Measurements from ENCODE around the gene PRR20G.

Gene PRR20G

DNA sequence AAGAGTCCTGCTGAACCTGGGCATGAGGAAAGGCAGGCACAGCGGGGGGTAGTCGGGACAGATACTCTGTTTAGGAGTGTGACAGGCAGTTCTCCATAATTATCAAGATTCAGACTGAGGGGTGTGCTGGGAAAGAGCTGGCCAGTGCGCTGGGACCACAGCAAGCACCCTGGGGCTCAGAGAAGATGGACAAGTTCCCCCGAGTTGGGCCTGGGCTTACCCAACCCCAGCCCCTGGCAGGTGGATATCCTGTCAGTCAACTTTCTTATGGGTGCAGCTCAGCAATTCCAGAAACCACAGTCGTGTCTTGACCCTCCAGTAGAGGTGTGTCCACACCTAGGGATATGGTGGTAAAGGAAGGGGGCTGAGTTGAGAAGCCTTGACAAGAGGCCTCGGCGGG, 49.2 kb upstream of the PRR20G start:
- Histone ChIP-seq H3K4me3 (ENCODE audit: low read depth, low read length) (no peak overlapping the region), H3K9me3 (ENCODE audit: control insufficient read depth, insufficient read depth, low read depth, low read length) (no peaks in the 10 kb centered on the region), H3K27ac (ENCODE audit: extremely low read depth, low read depth, low read length) (no peak overlapping the region), H3K4me1 (ENCODE audit: control insufficient read depth, insufficient read depth, low read length) (no peaks in the 10 kb centered on the region), H3K36me3 (ENCODE audit: control insufficient read depth in 2 of 2, insufficient read depth in 1 of 2, low read length in 2 of 2) (no peaks in the 10 kb centered on the region)
- TF ChIP-seq ZNF837 (tag by site-specific recombination; IDR thresholded peaks at IDR 0.05) = no peak
- TF ChIP-seq ZNF785 (tag by site-specific recombination; IDR thresholded peaks at IDR 0.05) = no peak
- TF ChIP-seq, protein P1, sequence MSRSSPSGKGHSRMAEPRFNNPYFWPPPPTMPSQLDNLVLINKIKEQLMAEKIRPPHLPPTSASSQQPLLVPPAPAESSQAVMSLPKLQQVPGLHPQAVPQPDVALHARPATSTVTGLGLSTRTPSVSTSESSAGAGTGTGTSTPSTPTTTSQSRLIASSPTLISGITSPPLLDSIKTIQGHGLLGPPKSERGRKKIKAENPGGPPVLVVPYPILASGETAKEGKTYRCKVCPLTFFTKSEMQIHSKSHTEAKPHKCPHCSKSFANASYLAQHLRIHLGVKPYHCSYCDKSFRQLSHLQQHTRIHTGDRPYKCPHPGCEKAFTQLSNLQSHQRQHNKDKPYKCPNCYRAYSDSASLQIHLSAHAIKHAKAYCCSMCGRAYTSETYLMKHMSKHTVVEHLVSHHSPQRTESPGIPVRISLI (tag by site-specific recombination; IDR thresholded peaks at IDR 0.05) = no peak
- TF ChIP-seq, protein P2, sequence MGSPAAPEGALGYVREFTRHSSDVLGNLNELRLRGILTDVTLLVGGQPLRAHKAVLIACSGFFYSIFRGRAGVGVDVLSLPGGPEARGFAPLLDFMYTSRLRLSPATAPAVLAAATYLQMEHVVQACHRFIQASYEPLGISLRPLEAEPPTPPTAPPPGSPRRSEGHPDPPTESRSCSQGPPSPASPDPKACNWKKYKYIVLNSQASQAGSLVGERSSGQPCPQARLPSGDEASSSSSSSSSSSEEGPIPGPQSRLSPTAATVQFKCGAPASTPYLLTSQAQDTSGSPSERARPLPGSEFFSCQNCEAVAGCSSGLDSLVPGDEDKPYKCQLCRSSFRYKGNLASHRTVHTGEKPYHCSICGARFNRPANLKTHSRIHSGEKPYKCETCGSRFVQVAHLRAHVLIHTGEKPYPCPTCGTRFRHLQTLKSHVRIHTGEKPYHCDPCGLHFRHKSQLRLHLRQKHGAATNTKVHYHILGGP (tag by site-specific recombination; IDR thresholded peaks at IDR 0.05) = no peak
- no peak for TF ChIP-seq ZNF600 (tag by site-specific recombination; IDR thresholded peaks at IDR 0.05)
- TF ChIP-seq, protein P3, sequence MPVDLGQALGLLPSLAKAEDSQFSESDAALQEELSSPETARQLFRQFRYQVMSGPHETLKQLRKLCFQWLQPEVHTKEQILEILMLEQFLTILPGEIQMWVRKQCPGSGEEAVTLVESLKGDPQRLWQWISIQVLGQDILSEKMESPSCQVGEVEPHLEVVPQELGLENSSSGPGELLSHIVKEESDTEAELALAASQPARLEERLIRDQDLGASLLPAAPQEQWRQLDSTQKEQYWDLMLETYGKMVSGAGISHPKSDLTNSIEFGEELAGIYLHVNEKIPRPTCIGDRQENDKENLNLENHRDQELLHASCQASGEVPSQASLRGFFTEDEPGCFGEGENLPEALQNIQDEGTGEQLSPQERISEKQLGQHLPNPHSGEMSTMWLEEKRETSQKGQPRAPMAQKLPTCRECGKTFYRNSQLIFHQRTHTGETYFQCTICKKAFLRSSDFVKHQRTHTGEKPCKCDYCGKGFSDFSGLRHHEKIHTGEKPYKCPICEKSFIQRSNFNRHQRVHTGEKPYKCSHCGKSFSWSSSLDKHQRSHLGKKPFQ (tag by site-specific recombination; IDR thresholded peaks at IDR 0.05) = no peak
- no peak for TF ChIP-seq ZNF341 (tag by site-specific recombination; IDR thresholded peaks at IDR 0.05; ENCODE audit: low read depth)
- TF ChIP-seq SCRT2 (tag by site-specific recombination; IDR thresholded peaks at IDR 0.05) = no peak
- TF ChIP-seq, protein P4, sequence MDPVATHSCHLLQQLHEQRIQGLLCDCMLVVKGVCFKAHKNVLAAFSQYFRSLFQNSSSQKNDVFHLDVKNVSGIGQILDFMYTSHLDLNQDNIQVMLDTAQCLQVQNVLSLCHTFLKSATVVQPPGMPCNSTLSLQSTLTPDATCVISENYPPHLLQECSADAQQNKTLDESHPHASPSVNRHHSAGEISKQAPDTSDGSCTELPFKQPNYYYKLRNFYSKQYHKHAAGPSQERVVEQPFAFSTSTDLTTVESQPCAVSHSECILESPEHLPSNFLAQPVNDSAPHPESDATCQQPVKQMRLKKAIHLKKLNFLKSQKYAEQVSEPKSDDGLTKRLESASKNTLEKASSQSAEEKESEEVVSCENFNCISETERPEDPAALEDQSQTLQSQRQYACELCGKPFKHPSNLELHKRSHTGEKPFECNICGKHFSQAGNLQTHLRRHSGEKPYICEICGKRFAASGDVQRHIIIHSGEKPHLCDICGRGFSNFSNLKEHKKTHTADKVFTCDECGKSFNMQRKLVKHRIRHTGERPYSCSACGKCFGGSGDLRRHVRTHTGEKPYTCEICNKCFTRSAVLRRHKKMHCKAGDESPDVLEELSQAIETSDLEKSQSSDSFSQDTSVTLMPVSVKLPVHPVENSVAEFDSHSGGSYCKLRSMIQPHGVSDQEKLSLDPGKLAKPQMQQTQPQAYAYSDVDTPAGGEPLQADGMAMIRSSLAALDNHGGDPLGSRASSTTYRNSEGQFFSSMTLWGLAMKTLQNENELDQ (tag by site-specific recombination; IDR thresholded peaks at IDR 0.05; ENCODE audit: low read depth) = no peak
- ChIA-PET POLR2A (no interaction called here), CTCF (no interaction called here)

DNA sequence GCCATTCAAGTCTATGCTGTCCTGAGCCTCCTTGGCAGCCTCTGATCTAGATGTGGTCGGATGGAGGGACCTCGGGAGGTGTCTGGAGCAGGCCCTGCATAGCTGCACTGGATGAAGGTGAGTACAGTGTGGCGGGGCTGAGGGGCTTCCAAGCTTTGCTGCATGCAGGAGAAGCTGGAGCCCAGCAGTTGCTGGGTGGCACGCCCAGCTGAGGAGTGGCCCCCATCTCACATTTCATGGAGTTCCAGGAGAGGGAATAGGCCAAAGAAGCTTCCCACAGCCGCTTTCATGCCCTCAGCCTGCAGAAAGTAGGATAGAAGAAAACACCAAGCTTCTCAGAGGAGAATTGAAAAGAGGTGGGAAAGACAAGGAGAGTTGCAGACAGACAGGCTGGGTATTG, 48.3 kb upstream of the PRR20G start:
- H3K4me1 ChIP-seq (ENCODE audit: control insufficient read depth, insufficient read depth, low read length) = no peaks in the 10 kb centered on the region
- no peaks in the 10 kb centered on the region for H3K36me3 ChIP-seq (ENCODE audit: control insufficient read depth in 2 of 2, insufficient read depth in 1 of 2, low read length in 2 of 2)
- CTCF ChIA-PET = no interaction called here
- TF ChIP-seq KLF16 (tag by site-specific recombination; IDR thresholded peaks at IDR 0.05) = no peak
- no peak for TF ChIP-seq ZNF561 (tag by site-specific recombination; IDR thresholded peaks at IDR 0.05; ENCODE audit: borderline replicate concordance)
- no peak for TF ChIP-seq PRDM1 (tag by site-specific recombination; IDR thresholded peaks at IDR 0.05)
- TF ChIP-seq ZNF24 (tag by site-specific recombination; IDR thresholded peaks at IDR 0.05) = no peak
- TF ChIP-seq ZNF239 (tag by site-specific recombination; IDR thresholded peaks at IDR 0.05) = no peak
- no peak for TF ChIP-seq ZNF354C (tag by site-specific recombination; IDR thresholded peaks at IDR 0.05; ENCODE audit: borderline replicate concordance, low read depth)
- no peak for TF ChIP-seq ZNF677 (tag by site-specific recombination; IDR thresholded peaks at IDR 0.05)
- TF ChIP-seq, protein P5, sequence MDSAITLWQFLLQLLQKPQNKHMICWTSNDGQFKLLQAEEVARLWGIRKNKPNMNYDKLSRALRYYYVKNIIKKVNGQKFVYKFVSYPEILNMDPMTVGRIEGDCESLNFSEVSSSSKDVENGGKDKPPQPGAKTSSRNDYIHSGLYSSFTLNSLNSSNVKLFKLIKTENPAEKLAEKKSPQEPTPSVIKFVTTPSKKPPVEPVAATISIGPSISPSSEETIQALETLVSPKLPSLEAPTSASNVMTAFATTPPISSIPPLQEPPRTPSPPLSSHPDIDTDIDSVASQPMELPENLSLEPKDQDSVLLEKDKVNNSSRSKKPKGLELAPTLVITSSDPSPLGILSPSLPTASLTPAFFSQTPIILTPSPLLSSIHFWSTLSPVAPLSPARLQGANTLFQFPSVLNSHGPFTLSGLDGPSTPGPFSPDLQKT (IDR thresholded peaks at IDR 0.05; ENCODE audit: borderline replicate concordance, low read depth, low read length) = no peak
- TF ChIP-seq ZFP69B (tag by site-specific recombination; IDR thresholded peaks at IDR 0.05) = no peak
- TF ChIP-seq ZNF660 (tag by site-specific recombination; IDR thresholded peaks at IDR 0.05) = no peak
- TF ChIP-seq HOXA7 (CRISPR knock-in tag; IDR thresholded peaks at IDR 0.05; ENCODE audit: borderline replicate concordance) = no peak
- no peak for TF ChIP-seq FEZF1 (tag by site-specific recombination; IDR thresholded peaks at IDR 0.05)
- TF ChIP-seq ZNF623 (tag by site-specific recombination; IDR thresholded peaks at IDR 0.05) = no peak
- no peak for TF ChIP-seq ZNF48 (tag by site-specific recombination; IDR thresholded peaks at IDR 0.05)
- TF ChIP-seq ZNF664 (tag by site-specific recombination; IDR thresholded peaks at IDR 0.05) = no peak
- no peak for TF ChIP-seq ZNF670 (tag by site-specific recombination; IDR thresholded peaks at IDR 0.05; ENCODE audit: low read depth)
- TF ChIP-seq, protein P6, sequence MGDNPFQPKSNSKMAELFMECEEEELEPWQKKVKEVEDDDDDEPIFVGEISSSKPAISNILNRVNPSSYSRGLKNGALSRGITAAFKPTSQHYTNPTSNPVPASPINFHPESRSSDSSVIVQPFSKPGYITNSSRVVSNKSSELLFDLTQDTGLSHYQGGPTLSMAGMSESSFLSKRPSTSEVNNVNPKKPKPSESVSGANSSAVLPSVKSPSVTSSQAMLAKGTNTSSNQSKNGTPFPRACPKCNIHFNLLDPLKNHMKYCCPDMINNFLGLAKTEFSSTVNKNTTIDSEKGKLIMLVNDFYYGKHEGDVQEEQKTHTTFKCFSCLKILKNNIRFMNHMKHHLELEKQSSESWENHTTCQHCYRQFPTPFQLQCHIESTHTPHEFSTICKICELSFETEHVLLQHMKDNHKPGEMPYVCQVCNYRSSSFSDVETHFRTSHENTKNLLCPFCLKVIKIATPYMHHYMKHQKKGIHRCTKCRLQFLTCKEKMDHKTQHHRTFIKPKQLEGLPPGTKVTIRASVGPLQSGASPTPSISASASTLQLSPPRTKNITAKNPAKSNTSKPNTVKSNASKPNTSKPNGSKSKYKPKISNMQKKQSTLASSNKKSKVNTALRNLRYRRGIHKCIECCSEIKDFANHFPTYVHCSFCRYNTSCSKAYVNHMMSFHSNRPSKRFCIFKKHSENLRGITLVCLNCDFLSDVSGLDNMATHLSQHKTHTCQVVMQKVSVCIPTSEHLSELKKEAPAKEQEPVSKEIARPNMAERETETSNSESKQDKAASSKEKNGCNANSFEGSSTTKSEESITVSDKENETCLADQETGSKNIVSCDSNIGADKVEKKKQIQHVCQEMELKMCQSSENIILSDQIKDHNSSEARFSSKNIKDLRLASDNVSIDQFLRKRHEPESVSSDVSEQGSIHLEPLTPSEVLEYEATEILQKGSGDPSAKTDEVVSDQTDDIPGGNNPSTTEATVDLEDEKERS (tag by site-specific recombination; IDR thresholded peaks at IDR 0.05) = no peak
- TF ChIP-seq ZNF529 (tag by site-specific recombination; IDR thresholded peaks at IDR 0.05; ENCODE audit: insufficient replicate concordance) = no peak
- H3K4me3 ChIP-seq (ENCODE audit: low read depth, low read length) = no peak overlapping the region
- H3K27ac ChIP-seq (ENCODE audit: extremely low read depth, low read depth, low read length) = no peak overlapping the region
- H3K9me3 ChIP-seq (ENCODE audit: control insufficient read depth, insufficient read depth, low read depth, low read length) = no peaks in the 10 kb centered on the region
- POLR2A ChIA-PET = no interaction called here
